Endothelial cell of umbilical vein (primary cell): Measurements from ENCODE around the gene YY1. TPM values are rescaled to one million over a fixed set of nuclear protein-coding genes. Genes with fewer than 3 reads are reported as not detected.

Experiments
- BruUV-seq: library from RNA; stranded (reverse); fragments of 400-500 nt; replicated peaks from 2 replicates; lab custom pipeline; 2021; lab: Mats Ljungman, UMichigan
- CTCF ChIA-PET: fragments of 300-600, 350-600 bp; sonication (Branson Sonifier 250); formaldehyde crosslinking; loops from one replicate; lab custom pipeline; 2021; ENCODE audit warnings: antibody characterized with exemption, inconsistent platforms; lab: Charles Lee
- POLR2A ChIA-PET: fragments of 300-600, 350-600 bp; sonication (Branson Sonifier 250); formaldehyde crosslinking; loops from one replicate; lab custom pipeline; 2021; ENCODE audit warnings: antibody characterized with exemption, inconsistent platforms; lab: Charles Lee
- DNase-seq: peaks from one replicate; pipeline ENCODE4 v3.0.0-alpha.2; 2011; ENCODE audit warnings: low read depth, low spot score
- FAIRE-seq: peaks from 2 replicates; lab custom pipeline; 2011; peaks lifted over from hg19 to GRCh38; lab: Jason Lieb, UNC
- H2AFZ ChIP-seq: 2 replicates; pipeline ENCODE4 v1.6.0; 2012; ENCODE audit warnings: low read depth, low read length, control low read depth, inconsistent platforms
- H3K27ac ChIP-seq: 2 replicates; pipeline ENCODE4 v1.5.1; 2011; ENCODE audit warnings: low read depth, mild to moderate bottlenecking, control low read depth, low read length, moderate library complexity; ENCODE audit not compliant: insufficient read depth
- H3K27me3 ChIP-seq, 2 experiments: 2 replicates each; pipeline versions ENCODE4 v1.6.0 to v1.6.1; 2011; ENCODE audit warnings: low read length in 2 of 2, mixed read lengths in 1 of 2; ENCODE audit not compliant: control insufficient read depth in 2 of 2, insufficient read depth in 2 of 2
- H3K36me3 ChIP-seq, 2 experiments: 2 replicates in 1 of 2; 3 replicates in 1 of 2; pipeline ENCODE4 v1.5.1; 2011; ENCODE audit warnings: low read length in 2 of 2, mild to moderate bottlenecking in 1 of 2, moderate library complexity in 1 of 2; ENCODE audit not compliant: control insufficient read depth in 2 of 2, insufficient read depth in 2 of 2; ENCODE audit errors: extremely low read depth in 1 of 2
- H3K4me1 ChIP-seq: 3 replicates; pipeline ENCODE4 v1.5.1; 2011; ENCODE audit warnings: mild to moderate bottlenecking, low read length; ENCODE audit not compliant: control insufficient read depth, insufficient read depth; ENCODE audit errors: extremely low read depth
- H3K4me2 ChIP-seq: 2 replicates; pipeline ENCODE4 v1.6.1; 2011; ENCODE audit warnings: low read length, control low read depth, mixed read lengths; ENCODE audit not compliant: insufficient read depth
- H3K4me3 ChIP-seq, 3 experiments: fragments of 200-600 bp in 1 of 3; sonication (generic), shearing (Covaris generic) in 1 of 3; replicated peaks in 1 of 3; 2 replicates each; pipeline ENCODE4 v1.5.1; 2011 to 2016; ENCODE audit warnings: control low read depth in 3 of 3, low read length in 3 of 3, mild to moderate bottlenecking in 2 of 3, inconsistent platforms in 1 of 3, low read depth in 1 of 3, moderate library complexity in 1 of 3; ENCODE audit not compliant: insufficient read depth in 1 of 3
- H3K79me2 ChIP-seq: 2 replicates; pipeline ENCODE4 v1.6.0; 2012; ENCODE audit warnings: low read length, inconsistent platforms; ENCODE audit not compliant: control insufficient read depth, insufficient read depth
- H3K9ac ChIP-seq: replicated peaks from 2 replicates; pipeline ENCODE3; 2011; ENCODE audit warnings: low read length, control low read depth; ENCODE audit not compliant: insufficient read depth; ENCODE audit errors: extremely low read depth
- H3K9me1 ChIP-seq: replicated peaks from 3 replicates; pipeline ENCODE4 v1.6.0; 2011; ENCODE audit warnings: mild to moderate bottlenecking, low read length; ENCODE audit not compliant: control insufficient read depth, insufficient read depth; ENCODE audit errors: extremely low read depth
- H3K9me3 ChIP-seq: replicated peaks from 2 replicates; pipeline ENCODE4 v1.5.1; 2012; ENCODE audit warnings: low read length, inconsistent platforms; ENCODE audit not compliant: control insufficient read depth, insufficient read depth
- H4K20me1 ChIP-seq: replicated peaks from 2 replicates; pipeline ENCODE3; 2011; ENCODE audit warnings: mild to moderate bottlenecking, low read length; ENCODE audit not compliant: control insufficient read depth, insufficient read depth; ENCODE audit errors: extremely low read depth
- EZH2 ChIP-seq: IDR thresholded peaks from 2 replicates; pipeline ENCODE4 v1.6.1; 2012; ENCODE audit warnings: borderline replicate concordance, low read depth, mild to moderate bottlenecking, moderate library complexity, low read length, inconsistent platforms; ENCODE audit not compliant: severe bottlenecking
- FOS ChIP-seq: IDR thresholded peaks from 2 replicates; pipeline ENCODE4 v1.6.1; 2011; ENCODE audit warnings: mild to moderate bottlenecking, low read length, moderate library complexity, borderline replicate concordance; ENCODE audit not compliant: insufficient read depth
- GATA2 ChIP-seq: IDR thresholded peaks from 2 replicates; pipeline ENCODE4 v1.7.0; 2011; ENCODE audit warnings: low read depth, mild to moderate bottlenecking, moderate library complexity, mixed read lengths, low read length; ENCODE audit not compliant: insufficient read length, insufficient read depth
- JUN ChIP-seq: IDR thresholded peaks from 2 replicates; pipeline ENCODE4 v1.6.1; 2011; ENCODE audit warnings: borderline replicate concordance, low read depth; ENCODE audit not compliant: insufficient read length, insufficient read depth
- MYC ChIP-seq: IDR thresholded peaks from one replicate; pipeline ENCODE4 v1.6.1; 2011; ENCODE audit warnings: mild to moderate bottlenecking, low read depth, low read length
- POLR2A ChIP-seq: IDR thresholded peaks from 2 replicates; pipeline ENCODE4 v1.6.1; 2012; ENCODE audit warnings: low read depth, mild to moderate bottlenecking, control low read depth, low read length
- POLR2AphosphoS5 ChIP-seq: IDR thresholded peaks from 2 replicates; pipeline ENCODE4 v1.6.1; 2012; ENCODE audit warnings: low read depth, mild to moderate bottlenecking, control low read depth, low read length, moderate library complexity; ENCODE audit not compliant: insufficient read depth
- dilution Hi-C: fragments of 300-500 bp; cut with MboI; formaldehyde crosslinking; loops from one replicate; pipeline ENCODE4 v1.15.0; 2019; ENCODE audit warnings: low sequenced_read_pairs; ENCODE audit not compliant: extremely low pct_ligation_motif_present
- intact Hi-C: fragments of 100-400 bp; cut with micrococcal nuclease; formaldehyde crosslinking; loops from one replicate; pipeline ENCODE4 v1.10.0; 2022
- polyA plus RNA-seq, 4 experiments: library from polyadenylated mRNA; depleted of rRNA in 3 of 4; stranded (reverse) in 3 of 4; unstranded in 1 of 4; fragments of >200 nt; gene quantifications; 2 replicates each; pipeline versions ENCODE4 v1.2.1 to v1.2.3, GENCODE V29; 2011 to 2012; ENCODE audit warnings: missing spikeins in 1 of 4
- total RNA-seq: library from RNA; stranded (reverse); gene quantifications from 2 replicates; pipeline ENCODE4 v1.2.3, GENCODE V29; 2021
- TF ChIP-seq, protein P1 (sequence below), 2 donors: IDR thresholded peaks; 1 replicate in 1 of 2; 2 replicates in 1 of 2; pipeline ENCODE4 v1.5.1; 2011; ENCODE audit warnings: low read length in 2 of 2, mild to moderate bottlenecking in 2 of 2, moderate library complexity in 2 of 2, control low read depth in 1 of 2, inconsistent platforms in 1 of 2, low read depth in 1 of 2; ENCODE audit not compliant: insufficient read depth in 1 of 2; ENCODE audit errors: extremely low read depth in 1 of 2
- TF ChIP-seq, protein P2 (sequence below): IDR thresholded peaks from 2 replicates; pipeline ENCODE4 v1.6.1; 2011; ENCODE audit not compliant: insufficient read depth, insufficient read length

Gene YY1
- total and polyA plus RNA-seq, 2 donors (not counting 3 experiments of a cell fraction or from before 2014, with no cell fraction given): 23.5 to 78.6 TPM

DNA sequence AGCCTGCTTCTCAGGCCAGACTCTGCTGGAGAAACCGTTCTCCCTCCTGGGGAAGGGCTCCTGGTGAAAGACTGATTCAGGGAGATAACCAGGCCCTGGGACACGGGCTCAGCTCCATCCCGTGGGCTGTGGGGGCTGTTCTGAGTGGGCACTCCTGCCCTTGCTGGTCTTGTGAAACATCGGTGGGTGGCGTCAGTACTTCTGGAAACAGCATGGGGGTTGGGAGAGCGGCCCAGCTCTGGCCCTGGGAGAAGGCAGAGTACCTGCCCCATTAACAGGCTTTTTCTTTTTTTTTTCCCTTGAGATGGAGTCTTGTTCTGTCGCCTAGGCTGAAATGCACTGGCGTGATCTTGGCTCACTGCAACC lies 85.0 kb downstream of the YY1 start:
- H3K4me2 ChIP-seq: no peak overlapping the region
- no peak overlapping the region for H3K4me3 ChIP-seq
- CTCF ChIA-PET: no interaction called here
- BruUV-seq: no TSS peak
- no peaks in the 10 kb centered on the region for H3K9me1 ChIP-seq
- DNase-seq (no peak), FAIRE-seq (no peak)
- no peaks in the 10 kb centered on the region for H3K4me1 ChIP-seq
- no peak overlapping the region for H3K9ac ChIP-seq
- H3K9me3 ChIP-seq: no peaks in the 10 kb centered on the region
- TF ChIP-seq FOS (no peak), JUN (no peak), EZH2 (no peak), POLR2A (no peak), POLR2AphosphoS5 (no peak), GATA2 (no peak), MYC (no peak)
- TF ChIP-seq, protein P1, sequence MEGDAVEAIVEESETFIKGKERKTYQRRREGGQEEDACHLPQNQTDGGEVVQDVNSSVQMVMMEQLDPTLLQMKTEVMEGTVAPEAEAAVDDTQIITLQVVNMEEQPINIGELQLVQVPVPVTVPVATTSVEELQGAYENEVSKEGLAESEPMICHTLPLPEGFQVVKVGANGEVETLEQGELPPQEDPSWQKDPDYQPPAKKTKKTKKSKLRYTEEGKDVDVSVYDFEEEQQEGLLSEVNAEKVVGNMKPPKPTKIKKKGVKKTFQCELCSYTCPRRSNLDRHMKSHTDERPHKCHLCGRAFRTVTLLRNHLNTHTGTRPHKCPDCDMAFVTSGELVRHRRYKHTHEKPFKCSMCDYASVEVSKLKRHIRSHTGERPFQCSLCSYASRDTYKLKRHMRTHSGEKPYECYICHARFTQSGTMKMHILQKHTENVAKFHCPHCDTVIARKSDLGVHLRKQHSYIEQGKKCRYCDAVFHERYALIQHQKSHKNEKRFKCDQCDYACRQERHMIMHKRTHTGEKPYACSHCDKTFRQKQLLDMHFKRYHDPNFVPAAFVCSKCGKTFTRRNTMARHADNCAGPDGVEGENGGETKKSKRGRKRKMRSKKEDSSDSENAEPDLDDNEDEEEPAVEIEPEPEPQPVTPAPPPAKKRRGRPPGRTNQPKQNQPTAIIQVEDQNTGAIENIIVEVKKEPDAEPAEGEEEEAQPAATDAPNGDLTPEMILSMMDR (IDR thresholded peaks at IDR 0.05; ENCODE audit: extremely low read depth in 1 of 2, insufficient read depth in 1 of 2, low read depth in 1 of 2, low read length in 2 of 2): no peak
- TF ChIP-seq, protein P2, sequence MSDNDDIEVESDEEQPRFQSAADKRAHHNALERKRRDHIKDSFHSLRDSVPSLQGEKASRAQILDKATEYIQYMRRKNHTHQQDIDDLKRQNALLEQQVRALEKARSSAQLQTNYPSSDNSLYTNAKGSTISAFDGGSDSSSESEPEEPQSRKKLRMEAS: no peak
- H3K27me3 ChIP-seq: no peaks in the 10 kb centered on the region
- H2AFZ ChIP-seq: no peak overlapping the region
- H3K79me2 ChIP-seq: no peaks in the 10 kb centered on the region
- H4K20me1 ChIP-seq: no peaks in the 10 kb centered on the region
- intact Hi-C loops: no loop called here
- POLR2A ChIA-PET: no interaction called here
- dilution Hi-C loops: no loop called here
- no peak overlapping the region for H3K27ac ChIP-seq
- no peaks in the 10 kb centered on the region for H3K36me3 ChIP-seq
